Astrocyte (in vitro differentiated cells and primary cell): Measurements from ENCODE around the gene TMEM39A. TPM values are rescaled to one million over a fixed set of nuclear protein-coding genes. Genes with fewer than 3 reads are reported as not detected.

Source experiments
- DNase-seq: peaks from one replicate; pipeline ENCODE4 v3.0.0-alpha.2; 2010; ENCODE audit warnings: low read depth
- FAIRE-seq: peaks from 2 replicates; lab custom pipeline; 2011; peaks lifted over from hg19 to GRCh38; lab: Jason Lieb, UNC
- H2AFZ ChIP-seq: 2 replicates; pipeline ENCODE4 v1.6.0; 2012; ENCODE audit warnings: low read depth, low read length, inconsistent platforms
- H3K27ac ChIP-seq: 2 replicates; pipeline ENCODE4 v1.5.1; 2011; ENCODE audit warnings: low read depth, low read length, inconsistent platforms
- H3K27me3 ChIP-seq: 2 replicates; pipeline ENCODE4 v1.6.0; 2011; ENCODE audit warnings: low read length, inconsistent platforms; ENCODE audit not compliant: insufficient read depth
- H3K36me3 ChIP-seq: 2 replicates; pipeline ENCODE4 v1.5.1; 2011; ENCODE audit warnings: low read length, inconsistent platforms; ENCODE audit not compliant: insufficient read depth
- H3K4me1 ChIP-seq: 2 replicates; pipeline ENCODE4 v1.5.1; 2011; ENCODE audit warnings: low read length, inconsistent platforms; ENCODE audit not compliant: insufficient read depth
- H3K4me2 ChIP-seq: 2 replicates; pipeline ENCODE4 v1.6.0; 2012; ENCODE audit warnings: low read length, inconsistent platforms
- H3K4me3 ChIP-seq: 2 replicates; pipeline ENCODE4 v1.5.1; 2011; ENCODE audit warnings: low read depth, mild to moderate bottlenecking, low read length, inconsistent platforms; ENCODE audit not compliant: insufficient read depth
- H3K79me2 ChIP-seq: 2 replicates; pipeline ENCODE4 v1.6.0; 2012; ENCODE audit warnings: mild to moderate bottlenecking, low read length, inconsistent platforms; ENCODE audit not compliant: insufficient read depth
- H3K9ac ChIP-seq: 2 replicates; pipeline ENCODE4 v1.6.0; 2012; ENCODE audit warnings: mild to moderate bottlenecking, low read length, inconsistent platforms
- H3K9me3 ChIP-seq: 2 replicates; pipeline ENCODE4 v1.5.1; 2012; ENCODE audit warnings: low read depth, mild to moderate bottlenecking, low read length, inconsistent platforms; ENCODE audit not compliant: insufficient read depth
- H4K20me1 ChIP-seq: 2 replicates; pipeline ENCODE4 v1.6.0; 2012; ENCODE audit warnings: low read length, inconsistent platforms; ENCODE audit not compliant: insufficient read depth
- H3K27ac Mint-ChIP-seq: one replicate; pipeline ENCODE4 v1.8.0; 2021; ENCODE audit warnings: mild to moderate bottlenecking, mixed read lengths; ENCODE audit not compliant: unreplicated experiment
- H3K27me3 Mint-ChIP-seq: one replicate; pipeline ENCODE4 v1.8.0; 2021; ENCODE audit warnings: low read depth, mixed read lengths; ENCODE audit not compliant: unreplicated experiment
- H3K36me3 Mint-ChIP-seq: one replicate; pipeline ENCODE4 v1.8.0; 2021; ENCODE audit warnings: low read depth, mixed read lengths; ENCODE audit not compliant: unreplicated experiment
- H3K4me1 Mint-ChIP-seq: one replicate; pipeline ENCODE4 v1.8.0; 2021; ENCODE audit warnings: low read depth, mixed read lengths; ENCODE audit not compliant: unreplicated experiment
- H3K4me3 Mint-ChIP-seq: one replicate; pipeline ENCODE4 v1.8.0; 2021; ENCODE audit warnings: mild to moderate bottlenecking, moderate library complexity, mixed read lengths; ENCODE audit not compliant: unreplicated experiment
- H3K9me3 Mint-ChIP-seq: one replicate; pipeline ENCODE4 v1.8.0; 2021; ENCODE audit warnings: mild to moderate bottlenecking, mixed read lengths; ENCODE audit not compliant: unreplicated experiment
- EZH2 ChIP-seq: IDR thresholded peaks from 2 replicates; pipeline ENCODE4 v1.6.1; 2012; ENCODE audit warnings: mild to moderate bottlenecking, low read length, inconsistent platforms; ENCODE audit not compliant: insufficient read depth
- total RNA-seq: library from RNA; stranded (reverse); gene quantifications from 2 replicates; pipeline ENCODE4 v1.2.1, GENCODE V29; 2021
- TF ChIP-seq, protein P1 (sequence below): IDR thresholded peaks from 2 replicates; pipeline ENCODE4 v1.5.1; 2011; ENCODE audit warnings: low read depth, mild to moderate bottlenecking, inconsistent platforms, low read length, moderate library complexity; ENCODE audit not compliant: insufficient read depth

TMEM39A gene
- total RNA-seq, 1 donor from 2014 or later, result 53.4 TPM

DNA sequence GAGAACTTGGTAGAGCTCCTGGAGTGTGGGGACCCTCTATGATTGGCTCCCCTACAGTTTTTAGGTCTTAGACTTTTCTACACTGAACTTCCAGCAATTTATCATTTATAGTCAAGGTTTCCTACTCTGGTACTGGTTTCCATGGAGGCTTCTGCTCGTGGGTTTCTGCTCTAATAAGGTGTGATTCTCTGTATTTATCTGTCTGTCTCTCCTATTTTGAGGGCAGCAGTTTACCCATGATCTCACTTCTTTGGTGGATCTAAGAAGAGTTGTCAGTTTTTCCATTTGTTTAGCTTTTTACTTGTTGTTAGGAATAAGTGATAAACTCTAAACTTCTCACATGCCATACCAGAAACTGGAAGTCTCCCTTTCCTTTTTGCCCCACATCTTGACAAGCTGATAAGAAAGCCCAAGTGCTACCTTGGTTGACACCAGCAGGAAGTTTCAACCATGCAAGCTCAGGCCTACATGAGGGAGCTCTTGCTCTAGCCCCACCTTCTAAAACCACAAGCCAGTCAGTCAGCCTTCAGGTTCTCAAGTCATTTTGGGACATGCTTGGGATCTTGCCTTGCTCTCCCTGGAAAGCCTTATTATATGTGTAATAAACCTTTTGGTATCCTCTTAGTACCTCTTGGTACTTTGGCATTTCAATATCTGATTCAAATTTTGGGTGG, 44.9 kb upstream of the TMEM39A start:
- TF ChIP-seq EZH2, result no peak
- TF ChIP-seq, protein P1, sequence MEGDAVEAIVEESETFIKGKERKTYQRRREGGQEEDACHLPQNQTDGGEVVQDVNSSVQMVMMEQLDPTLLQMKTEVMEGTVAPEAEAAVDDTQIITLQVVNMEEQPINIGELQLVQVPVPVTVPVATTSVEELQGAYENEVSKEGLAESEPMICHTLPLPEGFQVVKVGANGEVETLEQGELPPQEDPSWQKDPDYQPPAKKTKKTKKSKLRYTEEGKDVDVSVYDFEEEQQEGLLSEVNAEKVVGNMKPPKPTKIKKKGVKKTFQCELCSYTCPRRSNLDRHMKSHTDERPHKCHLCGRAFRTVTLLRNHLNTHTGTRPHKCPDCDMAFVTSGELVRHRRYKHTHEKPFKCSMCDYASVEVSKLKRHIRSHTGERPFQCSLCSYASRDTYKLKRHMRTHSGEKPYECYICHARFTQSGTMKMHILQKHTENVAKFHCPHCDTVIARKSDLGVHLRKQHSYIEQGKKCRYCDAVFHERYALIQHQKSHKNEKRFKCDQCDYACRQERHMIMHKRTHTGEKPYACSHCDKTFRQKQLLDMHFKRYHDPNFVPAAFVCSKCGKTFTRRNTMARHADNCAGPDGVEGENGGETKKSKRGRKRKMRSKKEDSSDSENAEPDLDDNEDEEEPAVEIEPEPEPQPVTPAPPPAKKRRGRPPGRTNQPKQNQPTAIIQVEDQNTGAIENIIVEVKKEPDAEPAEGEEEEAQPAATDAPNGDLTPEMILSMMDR, result no peak
- Histone ChIP-seq H3K27ac (no peak overlapping the region), H3K79me2 (peaks cover 7% of the 10 kb centered on the region), H3K27me3 (no peaks in the 10 kb centered on the region), H3K4me2 (no peak overlapping the region), H3K36me3 (peaks cover 21% of the 10 kb centered on the region), H4K20me1 (no peaks in the 10 kb centered on the region), H3K4me3 (no peak overlapping the region), H3K9ac (no peak overlapping the region), H3K9me3 (no peaks in the 10 kb centered on the region), H3K4me1 (no peaks in the 10 kb centered on the region), H2AFZ (no peak overlapping the region)
- no peaks in the 10 kb centered on the region for H3K27me3 Mint-ChIP-seq
- H3K9me3 Mint-ChIP-seq, result no peaks in the 10 kb centered on the region
- peaks cover 16% of the 10 kb centered on the region for H3K36me3 Mint-ChIP-seq
- DNase-seq, result no peak
- H3K27ac Mint-ChIP-seq, result no peak overlapping the region
- no peak overlapping the region for H3K4me3 Mint-ChIP-seq
- peaks cover 4% of the 10 kb centered on the region for H3K4me1 Mint-ChIP-seq
- FAIRE-seq, result no peak

DNA sequence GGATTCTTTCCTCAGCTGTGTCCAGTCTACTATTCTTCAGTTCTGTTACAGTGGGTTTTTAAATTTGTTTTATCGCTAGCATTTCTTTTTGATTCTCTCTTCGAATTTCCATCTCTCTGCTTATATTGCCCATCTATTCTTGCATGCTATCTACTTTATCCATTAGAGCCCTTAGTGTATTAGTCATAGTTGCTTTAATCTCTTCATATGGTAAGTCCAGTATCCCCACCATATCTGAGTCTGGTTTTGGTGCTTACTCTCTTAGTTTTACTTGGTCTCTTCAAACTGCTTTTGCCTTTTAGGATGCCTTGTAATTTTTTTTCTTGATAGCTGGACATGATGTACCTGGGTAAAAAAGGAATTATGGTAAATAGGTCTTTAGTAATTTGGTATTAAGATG, 44.0 kb upstream of the TMEM39A start:
- peaks cover 14% of the 10 kb centered on the region for H3K36me3 Mint-ChIP-seq
- no peak for FAIRE-seq

DNA sequence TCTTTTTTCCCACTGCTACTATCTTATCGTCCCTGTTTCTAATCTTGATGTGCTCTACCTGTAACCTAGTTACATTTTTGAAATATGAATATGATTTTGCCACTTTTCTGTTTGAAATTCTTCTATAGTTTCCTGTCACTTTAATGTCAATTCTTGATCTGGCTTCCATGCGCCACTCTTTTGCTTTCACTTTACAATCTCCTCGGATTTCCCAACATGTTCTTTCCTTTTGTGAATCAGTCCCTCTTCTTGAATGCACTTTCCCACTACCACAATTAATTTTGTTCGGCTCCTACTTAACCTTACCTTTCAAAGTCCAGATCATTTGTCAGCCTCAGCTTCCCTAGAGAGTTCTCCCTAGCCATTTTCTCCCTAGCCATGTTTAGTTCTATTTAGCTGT, 43.2 kb upstream of the TMEM39A start:
- no peak overlapping the region for H2AFZ ChIP-seq
- H3K79me2 ChIP-seq, result peaks cover 18% of the 10 kb centered on the region
- no peak overlapping the region for H3K27ac ChIP-seq
- no peak overlapping the region for H3K4me2 ChIP-seq
- no peak overlapping the region for H3K9ac ChIP-seq
- DNase-seq, result no peak
- Mint-ChIP-seq H3K4me1 (peaks cover 4% of the 10 kb centered on the region), H3K36me3 (peaks cover 14% of the 10 kb centered on the region), H3K4me3 (no peak overlapping the region), H3K27ac (no peak overlapping the region), H3K27me3 (no peaks in the 10 kb centered on the region), H3K9me3 (no peaks in the 10 kb centered on the region)
- no peaks in the 10 kb centered on the region for H3K9me3 ChIP-seq
- FAIRE-seq, result no peak
- TF ChIP-seq, protein P1, result no peak
- TF ChIP-seq EZH2, result no peak
- no peak overlapping the region for H3K4me3 ChIP-seq
- no peaks in the 10 kb centered on the region for H3K4me1 ChIP-seq
- no peaks in the 10 kb centered on the region for H4K20me1 ChIP-seq
- H3K27me3 ChIP-seq, result no peaks in the 10 kb centered on the region
- peaks cover 17% of the 10 kb centered on the region for H3K36me3 ChIP-seq

More for the DNA sequence above, 44.0 kb upstream of the TMEM39A start:
- Mint-ChIP-seq H3K27me3 (no peaks in the 10 kb centered on the region), H3K27ac (no peak overlapping the region), H3K4me1 (peaks cover 4% of the 10 kb centered on the region), H3K4me3 (no peak overlapping the region), H3K9me3 (no peaks in the 10 kb centered on the region)
- H3K9me3 ChIP-seq, result no peaks in the 10 kb centered on the region
- DNase-seq, result no peak
- no peak overlapping the region for H3K9ac ChIP-seq
- no peaks in the 10 kb centered on the region for H4K20me1 ChIP-seq
- H3K4me1 ChIP-seq, result no peaks in the 10 kb centered on the region
- TF ChIP-seq, protein P1, result no peak
- no peak for TF ChIP-seq EZH2
- peaks cover 17% of the 10 kb centered on the region for H3K36me3 ChIP-seq
- no peak overlapping the region for H3K4me2 ChIP-seq
- H2AFZ ChIP-seq, result no peak overlapping the region
- H3K4me3 ChIP-seq, result no peak overlapping the region
- H3K79me2 ChIP-seq, result peaks cover 15% of the 10 kb centered on the region
- H3K27ac ChIP-seq, result no peak overlapping the region
- no peaks in the 10 kb centered on the region for H3K27me3 ChIP-seq
